ENCODE results near the gene ZEB1.
A peak's percentile ranks its signal among the peaks of the same experiment; 100 is the strongest.
"Not testable (repeated sequence)": the region's sequence is repeated elsewhere in the genome, so short reads cannot be mapped to it uniquely, and the experiment has no call there.

ZEB1 gene

GRCh38 chr10:31422634-31423033 is 103.6 kb downstream of the ZEB1 start:
- peaks cover 50% of the 10 kb centered on the region for H4K20me1 ChIP-seq (ENCODE audit: insufficient read depth, low read length, poor library complexity, severe bottlenecking)

GRCh38 chr10:31424473-31424872 is 105.5 kb downstream of the ZEB1 start:
- H3K4me2 ChIP-seq (ENCODE audit: low read depth, low read length, poor library complexity, severe bottlenecking), result no peak overlapping the region
- H3K79me2 ChIP-seq (ENCODE audit: insufficient read depth, low read length), result peaks cover 99% of the 10 kb centered on the region

More at GRCh38 chr10:31422634-31423033, 103.6 kb downstream of the ZEB1 start:
- TF ChIP-seq CTCF (conservative IDR thresholded peaks at IDR 0.05; ENCODE audit: low read length) (no peak), EZH2phosphoT487 (IDR thresholded peaks at IDR 0.05; ENCODE audit: borderline replicate concordance) (no peak)
- peaks cover 21% of the 10 kb centered on the region for H3K4me1 ChIP-seq (ENCODE audit: insufficient read depth, low read length, poor library complexity, severe bottlenecking)
- no peak overlapping the region for H3K4me3 ChIP-seq (ENCODE audit: low read length, poor library complexity, severe bottlenecking)
- no peaks in the 10 kb centered on the region for H3K9me2 ChIP-seq (replicated peaks; ENCODE audit: low read depth, low read length)
- no peak overlapping the region for H3K9ac ChIP-seq (ENCODE audit: low read depth, low read length, poor library complexity, severe bottlenecking)
- no peaks in the 10 kb centered on the region for H3F3A ChIP-seq (ENCODE audit: low read depth)
- H3K9me3 ChIP-seq (ENCODE audit: insufficient read depth, low read depth, low read length), result no peaks in the 10 kb centered on the region
- H3K36me3 ChIP-seq (ENCODE audit: insufficient read depth, low read length), result no peaks in the 10 kb centered on the region
- peaks cover 97% of the 10 kb centered on the region for H3K79me2 ChIP-seq (ENCODE audit: insufficient read depth, low read length)
- no peaks in the 10 kb centered on the region for H3K27me3 ChIP-seq (ENCODE audit: insufficient read depth, low read length, poor library complexity, severe bottlenecking)
- no peak overlapping the region for H2AFZ ChIP-seq (ENCODE audit: low read length)
- H3K4me2 ChIP-seq (ENCODE audit: low read depth, low read length, poor library complexity, severe bottlenecking), result no peak overlapping the region

GRCh38 chr10:31426401-31426800 is 107.4 kb downstream of the ZEB1 start:
- peaks cover 95% of the 10 kb centered on the region for H3K79me2 ChIP-seq (ENCODE audit: insufficient read depth, low read length)
- H3K9me3 ChIP-seq (ENCODE audit: insufficient read depth, low read depth, low read length), result no peaks in the 10 kb centered on the region
- H4K20me1 ChIP-seq (ENCODE audit: insufficient read depth, low read length, poor library complexity, severe bottlenecking), result peaks cover 47% of the 10 kb centered on the region
- H3K9ac ChIP-seq (ENCODE audit: low read depth, low read length, poor library complexity, severe bottlenecking), result no peak overlapping the region
- peaks cover 21% of the 10 kb centered on the region for H3K4me1 ChIP-seq (ENCODE audit: insufficient read depth, low read length, poor library complexity, severe bottlenecking)
- no peak overlapping the region for H2AFZ ChIP-seq (ENCODE audit: low read length)
- no peaks in the 10 kb centered on the region for H3K27me3 ChIP-seq (ENCODE audit: insufficient read depth, low read length, poor library complexity, severe bottlenecking)
- H3K36me3 ChIP-seq (ENCODE audit: insufficient read depth, low read length), result no peaks in the 10 kb centered on the region
- H3K9me2 ChIP-seq (replicated peaks; ENCODE audit: low read depth, low read length), result no peaks in the 10 kb centered on the region
- H3K4me3 ChIP-seq (ENCODE audit: low read length, poor library complexity, severe bottlenecking), result no peak overlapping the region
- TF ChIP-seq EZH2phosphoT487 (IDR thresholded peaks at IDR 0.05; ENCODE audit: borderline replicate concordance) (no peak), CTCF (conservative IDR thresholded peaks at IDR 0.05; ENCODE audit: low read length) (no peak)
- H3K4me2 ChIP-seq (ENCODE audit: low read depth, low read length, poor library complexity, severe bottlenecking), result peak overlapping the region; percentile 8
- no peaks in the 10 kb centered on the region for H3F3A ChIP-seq (ENCODE audit: low read depth)

More at GRCh38 chr10:31424473-31424872, 105.5 kb downstream of the ZEB1 start:
- Histone ChIP-seq H4K20me1 (ENCODE audit: insufficient read depth, low read length, poor library complexity, severe bottlenecking) (peaks cover 45% of the 10 kb centered on the region), H3K9me3 (ENCODE audit: insufficient read depth, low read depth, low read length) (no peaks in the 10 kb centered on the region), H3F3A (ENCODE audit: low read depth) (no peaks in the 10 kb centered on the region), H3K9ac (ENCODE audit: low read depth, low read length, poor library complexity, severe bottlenecking) (no peak overlapping the region), H3K4me1 (ENCODE audit: insufficient read depth, low read length, poor library complexity, severe bottlenecking) (peaks cover 21% of the 10 kb centered on the region), H2AFZ (ENCODE audit: low read length) (no peak overlapping the region), H3K27me3 (ENCODE audit: insufficient read depth, low read length, poor library complexity, severe bottlenecking) (no peaks in the 10 kb centered on the region), H3K9me2 (replicated peaks; ENCODE audit: low read depth, low read length) (no peaks in the 10 kb centered on the region), H3K36me3 (ENCODE audit: insufficient read depth, low read length) (no peaks in the 10 kb centered on the region), H3K4me3 (ENCODE audit: low read length, poor library complexity, severe bottlenecking) (no peak overlapping the region)
- TF ChIP-seq EZH2phosphoT487 (IDR thresholded peaks at IDR 0.05; ENCODE audit: borderline replicate concordance), result no peak
- TF ChIP-seq CTCF (conservative IDR thresholded peaks at IDR 0.05; ENCODE audit: low read length), result no peak

GRCh38 chr10:31427334-31427733 is 108.3 kb downstream of the ZEB1 start:
- not testable (repeated sequence) for H3K9ac ChIP-seq (ENCODE audit: low read depth, low read length, poor library complexity, severe bottlenecking); H3K9me3 ChIP-seq (ENCODE audit: insufficient read depth, low read depth, low read length); H3K4me3 ChIP-seq (ENCODE audit: low read length, poor library complexity, severe bottlenecking); H2AFZ ChIP-seq (ENCODE audit: low read length); H3F3A ChIP-seq (ENCODE audit: low read depth); H3K9me2 ChIP-seq (replicated peaks; ENCODE audit: low read depth, low read length); H3K36me3 ChIP-seq (ENCODE audit: insufficient read depth, low read length); H3K4me2 ChIP-seq (ENCODE audit: low read depth, low read length, poor library complexity, severe bottlenecking); H3K27me3 ChIP-seq (ENCODE audit: insufficient read depth, low read length, poor library complexity, severe bottlenecking)
- Histone ChIP-seq H4K20me1 (ENCODE audit: insufficient read depth, low read length, poor library complexity, severe bottlenecking) (peaks cover 47% of the 10 kb centered on the region), H3K79me2 (ENCODE audit: insufficient read depth, low read length) (peaks cover 93% of the 10 kb centered on the region), H3K4me1 (ENCODE audit: insufficient read depth, low read length, poor library complexity, severe bottlenecking) (peaks cover 21% of the 10 kb centered on the region)

- Histone ChIP-seq H3K4me1 (ENCODE audit: insufficient read depth, low read length, poor library complexity, severe bottlenecking) (peaks cover 21% of the 10 kb centered on the region), H3K79me2 (ENCODE audit: insufficient read depth, low read length) (peaks cover 92% of the 10 kb centered on the region), H4K20me1 (ENCODE audit: insufficient read depth, low read length, poor library complexity, severe bottlenecking) (peaks cover 38% of the 10 kb centered on the region)
- not testable (repeated sequence) for H2AFZ ChIP-seq (ENCODE audit: low read length); H3K4me3 ChIP-seq (ENCODE audit: low read length, poor library complexity, severe bottlenecking); H3K36me3 ChIP-seq (ENCODE audit: insufficient read depth, low read length); H3K4me2 ChIP-seq (ENCODE audit: low read depth, low read length, poor library complexity, severe bottlenecking); H3K9ac ChIP-seq (ENCODE audit: low read depth, low read length, poor library complexity, severe bottlenecking); H3K27me3 ChIP-seq (ENCODE audit: insufficient read depth, low read length, poor library complexity, severe bottlenecking); H3F3A ChIP-seq (ENCODE audit: low read depth); H3K9me3 ChIP-seq (ENCODE audit: insufficient read depth, low read depth, low read length); H3K9me2 ChIP-seq (replicated peaks; ENCODE audit: low read depth, low read length)
Measured at GRCh38 chr10:31428499-31428898, 109.5 kb downstream of the ZEB1 start.
